ENCODE measurements around the gene HOXA13.

GRCh38 chr7:27207348-27207985 is 7.6 kb upstream of the HOXA13 start:
- TF ChIP-seq, protein P1, sequence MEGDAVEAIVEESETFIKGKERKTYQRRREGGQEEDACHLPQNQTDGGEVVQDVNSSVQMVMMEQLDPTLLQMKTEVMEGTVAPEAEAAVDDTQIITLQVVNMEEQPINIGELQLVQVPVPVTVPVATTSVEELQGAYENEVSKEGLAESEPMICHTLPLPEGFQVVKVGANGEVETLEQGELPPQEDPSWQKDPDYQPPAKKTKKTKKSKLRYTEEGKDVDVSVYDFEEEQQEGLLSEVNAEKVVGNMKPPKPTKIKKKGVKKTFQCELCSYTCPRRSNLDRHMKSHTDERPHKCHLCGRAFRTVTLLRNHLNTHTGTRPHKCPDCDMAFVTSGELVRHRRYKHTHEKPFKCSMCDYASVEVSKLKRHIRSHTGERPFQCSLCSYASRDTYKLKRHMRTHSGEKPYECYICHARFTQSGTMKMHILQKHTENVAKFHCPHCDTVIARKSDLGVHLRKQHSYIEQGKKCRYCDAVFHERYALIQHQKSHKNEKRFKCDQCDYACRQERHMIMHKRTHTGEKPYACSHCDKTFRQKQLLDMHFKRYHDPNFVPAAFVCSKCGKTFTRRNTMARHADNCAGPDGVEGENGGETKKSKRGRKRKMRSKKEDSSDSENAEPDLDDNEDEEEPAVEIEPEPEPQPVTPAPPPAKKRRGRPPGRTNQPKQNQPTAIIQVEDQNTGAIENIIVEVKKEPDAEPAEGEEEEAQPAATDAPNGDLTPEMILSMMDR (IDR thresholded peaks at IDR 0.05), result no peak
- TF ChIP-seq POLR2A (IDR thresholded peaks at IDR 0.05), result no peak

Data from Peyer's patch (tissue), 4 donors.